GM21619 (cell line): ENCODE results near the gene PRDX2.
"Not testable (repeated sequence)": the region's sequence is repeated elsewhere in the genome, so short reads cannot be mapped to it uniquely, and the experiment has no call there.

Experiments
- ATAC-seq: cut with Tn5 transposase; IDR thresholded peaks from one replicate; pipeline ENCODE4 v1.9.1; 2021; ENCODE audit not compliant: unreplicated experiment

Gene PRDX2

DNA sequence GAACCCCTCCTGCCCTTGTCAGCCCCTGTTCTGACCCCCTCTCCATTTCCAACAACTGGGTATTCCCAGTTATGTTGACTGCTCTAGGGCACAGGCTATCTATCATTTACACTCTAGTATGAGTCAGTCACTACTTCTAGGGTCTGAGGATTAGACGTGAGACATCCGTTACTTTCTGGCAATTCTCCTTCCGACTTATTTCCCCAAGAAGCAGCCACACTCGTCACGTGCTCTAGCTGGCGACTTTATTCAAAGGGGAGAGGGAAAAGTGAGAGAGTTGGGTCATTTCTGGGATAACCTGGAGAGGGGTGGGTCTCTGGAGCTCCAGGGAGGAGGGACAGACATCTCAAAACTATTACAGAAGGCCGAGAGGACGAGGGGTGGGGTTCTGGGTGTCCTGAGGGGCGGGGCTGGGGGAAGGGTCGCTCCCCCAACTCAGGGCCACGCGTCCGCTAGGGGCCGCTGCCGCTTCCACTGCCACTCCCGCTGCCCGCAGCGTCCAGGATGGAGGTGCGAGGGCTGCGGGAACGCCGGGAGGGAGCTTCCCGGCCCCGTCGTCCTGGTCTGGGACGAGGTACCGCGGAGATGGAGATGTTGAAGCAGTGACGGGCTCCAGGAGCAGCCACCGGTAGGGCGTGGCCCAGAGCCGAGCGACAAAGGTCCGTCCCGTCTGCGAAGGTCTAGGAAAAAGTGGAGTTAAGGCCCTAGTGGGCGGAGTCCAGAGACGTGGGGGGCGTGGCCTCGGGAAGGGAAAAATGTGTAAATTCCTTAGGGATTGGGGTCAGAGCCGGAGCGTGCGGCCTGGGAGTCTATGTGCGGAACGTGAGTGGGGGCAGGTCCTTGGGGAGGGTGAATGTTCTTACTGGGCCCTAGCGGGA is 23.9 kb upstream of the PRDX2 start:
- ATAC-seq = no peak

- ATAC-seq = no peak
Observed at GRCh38 chr19:12821761-12822160, 20.2 kb upstream of the PRDX2 start.

DNA sequence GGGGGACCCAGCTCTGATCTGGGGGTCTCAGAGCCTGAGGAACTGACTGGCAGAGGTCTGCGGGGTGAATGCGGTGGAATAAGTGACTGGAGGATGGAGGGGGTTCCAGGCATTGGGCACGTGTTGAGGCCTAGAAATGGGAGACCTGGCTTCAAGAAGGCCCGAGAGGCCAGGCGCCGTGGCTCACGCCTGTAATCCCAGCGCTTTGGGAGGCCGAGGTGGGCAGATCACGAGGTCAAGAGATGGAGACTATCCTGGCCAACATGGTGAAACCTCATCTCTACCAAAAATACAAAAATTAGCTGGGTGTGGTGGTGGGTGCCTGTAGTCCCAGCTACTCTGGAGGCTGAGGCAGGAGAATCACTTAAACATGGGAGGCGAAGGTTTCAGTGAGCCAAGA is 16.2 kb upstream of the PRDX2 start:
- ATAC-seq = not testable (repeated sequence)

DNA sequence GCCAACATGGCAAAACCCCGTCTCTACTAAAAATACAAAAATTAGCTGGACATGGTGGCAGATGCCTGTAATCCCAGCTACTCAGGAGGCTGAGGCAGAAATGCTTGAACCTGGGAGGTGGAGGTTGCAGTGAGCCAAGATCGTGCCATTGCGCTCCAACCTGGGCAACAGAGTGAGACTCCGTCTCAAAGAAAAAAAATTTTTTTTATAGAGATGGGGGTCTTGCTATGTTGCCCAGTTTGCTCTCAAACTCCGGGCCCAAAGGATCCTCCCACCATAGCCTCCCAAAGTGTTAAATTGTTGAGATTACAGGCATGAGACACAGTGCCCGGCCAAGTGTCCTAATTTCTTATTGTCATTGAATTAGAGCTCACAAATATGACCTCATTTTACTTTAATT is 15.6 kb upstream of the PRDX2 start:
- ATAC-seq = not testable (repeated sequence)

DNA sequence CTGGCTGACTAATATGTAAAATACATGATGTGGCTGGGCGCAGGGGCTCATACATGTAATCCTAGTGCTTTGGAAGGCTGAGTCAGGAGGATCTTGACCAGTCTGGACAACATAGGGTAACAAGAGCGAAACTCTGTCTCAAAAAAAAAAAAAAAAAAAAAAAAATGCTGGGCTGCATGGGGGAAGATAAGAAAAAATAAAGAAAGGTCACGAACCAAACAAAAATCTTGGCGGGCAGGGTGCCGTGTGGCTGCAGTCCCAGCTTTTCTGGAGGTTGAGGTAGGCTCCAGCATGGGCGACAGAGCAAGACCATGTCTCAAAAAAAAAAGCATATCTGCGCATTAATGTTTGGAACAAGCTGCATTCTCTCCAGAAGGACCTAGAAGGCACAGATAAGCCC is 13.5 kb upstream of the PRDX2 start:
- ATAC-seq = no peak

- ATAC-seq = peak; percentile 71
Observed at GRCh38 chr19:12806242-12807081, 4.9 kb upstream of the PRDX2 start, which contains the start of gene RNASEH2A. TSS of gene RNASEH2A (plus strand) at chr19:12806584. CDS start at chr19:12806674, 90 bp downstream.

- no peak for ATAC-seq
Observed at GRCh38 chr19:12804051-12804450, 2.5 kb upstream of the PRDX2 start.

- ATAC-seq = no peak
Observed at GRCh38 chr19:12802267-12803106, 887 bp upstream of the PRDX2 start.

DNA sequence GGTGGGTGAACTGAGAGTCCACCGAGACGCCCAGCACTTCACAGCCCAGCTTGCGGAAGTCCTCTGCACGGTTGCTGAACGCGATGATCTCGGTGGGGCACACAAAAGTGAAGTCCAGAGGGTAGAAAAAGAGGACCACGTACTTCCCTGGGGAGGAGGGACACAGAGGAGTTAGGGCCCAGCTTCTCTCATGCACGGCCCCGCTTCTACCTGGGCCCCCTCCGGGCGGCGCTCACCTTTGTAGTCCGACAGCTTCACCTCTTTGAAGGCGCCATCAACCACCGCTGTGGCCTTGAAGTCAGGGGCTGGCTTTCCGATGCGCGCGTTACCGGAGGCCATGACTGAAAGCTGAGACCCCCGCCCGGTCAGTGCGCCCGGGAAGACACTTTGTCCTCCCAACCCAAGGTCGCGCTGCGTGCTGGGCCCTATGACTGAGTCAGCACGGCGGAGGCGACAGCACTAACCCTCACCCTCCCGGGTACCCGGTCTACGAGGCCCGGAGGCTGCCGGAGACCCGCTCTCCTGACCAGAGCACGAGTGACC is 606 bp downstream of the PRDX2 start:
- no peak for ATAC-seq

GRCh38 chr19:12800466-12800770 is 1.2 kb downstream of the PRDX2 start:
- no peak for ATAC-seq

GRCh38 chr19:12799742-12800465 is 1.7 kb downstream of the PRDX2 start:
- ATAC-seq = no peak

- ATAC-seq = not testable (repeated sequence)
Observed at GRCh38 chr19:12797607-12798006, 4.0 kb downstream of the PRDX2 start.

GRCh38 chr19:12797141-12797587 is 4.4 kb downstream of the PRDX2 start:
- no peak for ATAC-seq

GRCh38 chr19:12796146-12797071 is 5.2 kb downstream of the PRDX2 start:
- ATAC-seq = no peak

- ATAC-seq = no peak
Observed at GRCh38 chr19:12794971-12795381, 6.6 kb downstream of the PRDX2 start.

- ATAC-seq = no peak
Observed at GRCh38 chr19:12794196-12794941, 7.2 kb downstream of the PRDX2 start.

- ATAC-seq = peak; percentile 25
Observed at GRCh38 chr19:12793290-12794195, 8.1 kb downstream of the PRDX2 start.
